ENCODE results near the gene HDAC4.

DNA sequence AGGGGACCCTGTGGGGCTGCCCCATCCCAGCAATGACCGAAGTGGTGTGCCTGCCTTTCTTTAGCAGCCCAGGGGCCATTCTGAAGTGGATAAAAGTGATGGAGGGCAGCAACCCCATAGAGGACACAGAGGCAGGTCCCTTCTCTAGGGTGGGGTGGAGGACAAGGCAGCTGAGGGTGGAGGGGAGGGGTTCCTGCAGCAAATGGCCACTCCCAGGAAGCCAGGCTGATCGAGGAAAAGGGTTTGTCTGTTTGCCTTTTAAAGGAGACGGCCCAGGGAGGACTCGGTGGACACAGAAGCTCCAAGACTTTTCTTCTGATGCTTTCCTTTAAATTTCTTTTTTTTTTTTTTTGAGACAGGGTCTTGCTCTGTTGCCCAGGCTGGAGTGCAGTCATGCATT is 280.2 kb downstream of the HDAC4 start:
- no peak for TF ChIP-seq ZNF561 (tag by site-specific recombination; IDR thresholded peaks at IDR 0.05; ENCODE audit: borderline replicate concordance)
- TF ChIP-seq, protein P1, sequence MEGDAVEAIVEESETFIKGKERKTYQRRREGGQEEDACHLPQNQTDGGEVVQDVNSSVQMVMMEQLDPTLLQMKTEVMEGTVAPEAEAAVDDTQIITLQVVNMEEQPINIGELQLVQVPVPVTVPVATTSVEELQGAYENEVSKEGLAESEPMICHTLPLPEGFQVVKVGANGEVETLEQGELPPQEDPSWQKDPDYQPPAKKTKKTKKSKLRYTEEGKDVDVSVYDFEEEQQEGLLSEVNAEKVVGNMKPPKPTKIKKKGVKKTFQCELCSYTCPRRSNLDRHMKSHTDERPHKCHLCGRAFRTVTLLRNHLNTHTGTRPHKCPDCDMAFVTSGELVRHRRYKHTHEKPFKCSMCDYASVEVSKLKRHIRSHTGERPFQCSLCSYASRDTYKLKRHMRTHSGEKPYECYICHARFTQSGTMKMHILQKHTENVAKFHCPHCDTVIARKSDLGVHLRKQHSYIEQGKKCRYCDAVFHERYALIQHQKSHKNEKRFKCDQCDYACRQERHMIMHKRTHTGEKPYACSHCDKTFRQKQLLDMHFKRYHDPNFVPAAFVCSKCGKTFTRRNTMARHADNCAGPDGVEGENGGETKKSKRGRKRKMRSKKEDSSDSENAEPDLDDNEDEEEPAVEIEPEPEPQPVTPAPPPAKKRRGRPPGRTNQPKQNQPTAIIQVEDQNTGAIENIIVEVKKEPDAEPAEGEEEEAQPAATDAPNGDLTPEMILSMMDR (tag by site-specific recombination; IDR thresholded peaks at IDR 0.05), result no peak
- TF ChIP-seq ZSCAN30 (tag by site-specific recombination; IDR thresholded peaks at IDR 0.05), result no peak
- no peak for TF ChIP-seq ZNF792 (tag by site-specific recombination; IDR thresholded peaks at IDR 0.05)
- TF ChIP-seq ZNF274 (IDR thresholded peaks at IDR 0.05; ENCODE audit: low read length), result no peak
- TF ChIP-seq ZNF274 (tag by site-specific recombination; IDR thresholded peaks at IDR 0.05; ENCODE audit: borderline replicate concordance), result no peak
- no peak for TF ChIP-seq ZNF335 (tag by site-specific recombination; conservative IDR thresholded peaks at IDR 0.05)
- TF ChIP-seq ZBTB7A (tag by site-specific recombination; IDR thresholded peaks at IDR 0.05; ENCODE audit: low read depth), result no peak
- TF ChIP-seq, protein P2, sequence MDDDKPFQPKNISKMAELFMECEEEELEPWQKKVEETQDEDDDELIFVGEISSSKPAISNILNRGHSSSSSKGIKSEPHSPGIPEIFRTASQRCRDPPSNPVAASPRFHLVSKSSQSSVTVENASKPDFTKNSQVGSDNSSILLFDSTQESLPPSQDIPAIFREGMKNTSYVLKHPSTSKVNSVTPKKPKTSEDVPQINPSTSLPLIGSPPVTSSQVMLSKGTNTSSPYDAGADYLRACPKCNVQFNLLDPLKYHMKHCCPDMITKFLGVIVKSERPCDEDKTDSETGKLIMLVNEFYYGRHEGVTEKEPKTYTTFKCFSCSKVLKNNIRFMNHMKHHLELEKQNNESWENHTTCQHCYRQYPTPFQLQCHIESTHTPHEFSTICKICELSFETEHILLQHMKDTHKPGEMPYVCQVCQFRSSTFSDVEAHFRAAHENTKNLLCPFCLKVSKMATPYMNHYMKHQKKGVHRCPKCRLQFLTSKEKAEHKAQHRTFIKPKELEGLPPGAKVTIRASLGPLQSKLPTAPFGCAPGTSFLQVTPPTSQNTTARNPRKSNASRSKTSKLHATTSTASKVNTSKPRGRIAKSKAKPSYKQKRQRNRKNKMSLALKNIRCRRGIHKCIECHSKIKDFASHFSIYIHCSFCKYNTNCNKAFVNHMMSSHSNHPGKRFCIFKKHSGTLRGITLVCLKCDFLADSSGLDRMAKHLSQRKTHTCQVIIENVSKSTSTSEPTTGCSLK (tag by site-specific recombination; IDR thresholded peaks at IDR 0.05), result no peak
- TF ChIP-seq, protein P3, sequence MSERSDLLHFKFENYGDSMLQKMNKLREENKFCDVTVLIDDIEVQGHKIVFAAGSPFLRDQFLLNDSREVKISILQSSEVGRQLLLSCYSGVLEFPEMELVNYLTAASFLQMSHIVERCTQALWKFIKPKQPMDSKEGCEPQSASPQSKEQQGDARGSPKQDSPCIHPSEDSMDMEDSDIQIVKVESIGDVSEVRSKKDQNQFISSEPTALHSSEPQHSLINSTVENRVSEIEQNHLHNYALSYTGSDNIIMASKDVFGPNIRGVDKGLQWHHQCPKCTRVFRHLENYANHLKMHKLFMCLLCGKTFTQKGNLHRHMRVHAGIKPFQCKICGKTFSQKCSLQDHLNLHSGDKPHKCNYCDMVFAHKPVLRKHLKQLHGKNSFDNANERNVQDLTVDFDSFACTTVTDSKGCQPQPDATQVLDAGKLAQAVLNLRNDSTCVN (tag by site-specific recombination; optimal IDR thresholded peaks at IDR 0.05), result no peak
- TF ChIP-seq ZNF558 (tag by site-specific recombination; IDR thresholded peaks at IDR 0.05), result no peak
- TF ChIP-seq, protein P4, sequence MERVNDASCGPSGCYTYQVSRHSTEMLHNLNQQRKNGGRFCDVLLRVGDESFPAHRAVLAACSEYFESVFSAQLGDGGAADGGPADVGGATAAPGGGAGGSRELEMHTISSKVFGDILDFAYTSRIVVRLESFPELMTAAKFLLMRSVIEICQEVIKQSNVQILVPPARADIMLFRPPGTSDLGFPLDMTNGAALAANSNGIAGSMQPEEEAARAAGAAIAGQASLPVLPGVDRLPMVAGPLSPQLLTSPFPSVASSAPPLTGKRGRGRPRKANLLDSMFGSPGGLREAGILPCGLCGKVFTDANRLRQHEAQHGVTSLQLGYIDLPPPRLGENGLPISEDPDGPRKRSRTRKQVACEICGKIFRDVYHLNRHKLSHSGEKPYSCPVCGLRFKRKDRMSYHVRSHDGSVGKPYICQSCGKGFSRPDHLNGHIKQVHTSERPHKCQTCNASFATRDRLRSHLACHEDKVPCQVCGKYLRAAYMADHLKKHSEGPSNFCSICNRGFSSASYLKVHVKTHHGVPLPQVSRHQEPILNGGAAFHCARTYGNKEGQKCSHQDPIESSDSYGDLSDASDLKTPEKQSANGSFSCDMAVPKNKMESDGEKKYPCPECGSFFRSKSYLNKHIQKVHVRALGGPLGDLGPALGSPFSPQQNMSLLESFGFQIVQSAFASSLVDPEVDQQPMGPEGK (tag by site-specific recombination; IDR thresholded peaks at IDR 0.05), result no peak
- no peak for TF ChIP-seq RBAK (tag by site-specific recombination; IDR thresholded peaks at IDR 0.05)
- TF ChIP-seq ZNF10 (tag by site-specific recombination; IDR thresholded peaks at IDR 0.05), result no peak
- TF ChIP-seq ZBTB1 (tag by site-specific recombination; IDR thresholded peaks at IDR 0.05), result no peak
